ENCODE results near the gene RABGAP1L. TPM values are rescaled to one million over a fixed set of nuclear protein-coding genes. Genes with fewer than 3 reads are reported as not detected.

The RABGAP1L gene
- total and polyA plus RNA-seq, 2 donors (not counting 3 experiments of a cell fraction or from before 2014, with no cell fraction given) = 6.4 to 22.2 TPM

- Histone ChIP-seq H3K4me3 (replicated peaks in 1 of 3; ENCODE audit: insufficient read depth in 1 of 3, low read depth in 1 of 3, low read length in 3 of 3) (no peak overlapping the region), H3K9me1 (replicated peaks; ENCODE audit: control insufficient read depth, extremely low read depth, insufficient read depth, low read length) (no peaks in the 10 kb centered on the region), H2AFZ (ENCODE audit: low read depth, low read length) (no peak overlapping the region), H3K4me1 (ENCODE audit: control insufficient read depth, extremely low read depth, insufficient read depth, low read length) (no peaks in the 10 kb centered on the region), H3K9me3 (replicated peaks; ENCODE audit: control insufficient read depth, insufficient read depth, low read length) (no peaks in the 10 kb centered on the region), H3K27ac (ENCODE audit: insufficient read depth, low read depth, low read length) (no peak overlapping the region), H3K79me2 (ENCODE audit: control insufficient read depth, insufficient read depth, low read length) (no peaks in the 10 kb centered on the region), H4K20me1 (replicated peaks; ENCODE audit: control insufficient read depth, extremely low read depth, insufficient read depth, low read length) (no peaks in the 10 kb centered on the region), H3K4me2 (ENCODE audit: insufficient read depth, low read length) (no peak overlapping the region), H3K9ac (replicated peaks; ENCODE audit: extremely low read depth, insufficient read depth, low read length) (no peak overlapping the region), H3K27me3 (ENCODE audit: control insufficient read depth in 2 of 2, insufficient read depth in 2 of 2, low read length in 2 of 2) (no peaks in the 10 kb centered on the region), H3K36me3 (ENCODE audit: control insufficient read depth in 2 of 2, extremely low read depth in 1 of 2, insufficient read depth in 2 of 2, low read length in 2 of 2) (no peaks in the 10 kb centered on the region)
- no TSS peak for BruUV-seq (replicated peaks)
- POLR2A ChIA-PET = no interaction called here
- no peak for TF ChIP-seq CTCF (IDR thresholded peaks at IDR 0.05; ENCODE audit: extremely low read depth in 1 of 2, insufficient read depth in 1 of 2, low read depth in 1 of 2, low read length in 2 of 2)
- TF ChIP-seq FOS (IDR thresholded peaks at IDR 0.05; ENCODE audit: borderline replicate concordance, insufficient read depth, low read length) = no peak
- no peak for TF ChIP-seq JUN (IDR thresholded peaks at IDR 0.05; ENCODE audit: borderline replicate concordance, insufficient read depth, insufficient read length, low read depth)
- no peak for TF ChIP-seq GATA2 (IDR thresholded peaks at IDR 0.05; ENCODE audit: insufficient read depth, insufficient read length, low read depth, low read length)
- TF ChIP-seq POLR2AphosphoS5 (IDR thresholded peaks at IDR 0.05; ENCODE audit: insufficient read depth, low read depth, low read length) = no peak
- no peak for TF ChIP-seq MAX (IDR thresholded peaks at IDR 0.05; ENCODE audit: insufficient read depth, insufficient read length)
- TF ChIP-seq MYC (IDR thresholded peaks at IDR 0.05; ENCODE audit: low read depth, low read length) = no peak
- no peak for TF ChIP-seq POLR2A (IDR thresholded peaks at IDR 0.05; ENCODE audit: low read depth, low read length)
- TF ChIP-seq EZH2 (IDR thresholded peaks at IDR 0.05; ENCODE audit: borderline replicate concordance, low read depth, low read length, severe bottlenecking) = no peak
- DNase-seq (ENCODE audit: low read depth, low spot score) = no peak
- dilution Hi-C loops (cut with MboI; ENCODE audit: extremely low pct_ligation_motif_present, low sequenced_read_pairs) = no loop called here
- CTCF ChIA-PET = interaction anchor here (1.6 to 6.7 kb wide), 2 partner anchors 12 to 13 kb away, joined by 3 to 63 read pairs; no protein-coding TSS in a partner anchor
- FAIRE-seq = no peak
- intact Hi-C loops (cut with micrococcal nuclease) = no loop called here
Observed at GRCh38 chr1:174274884-174275283, 115.6 kb downstream of the RABGAP1L start.

All from endothelial cell of umbilical vein (primary cell).